B cell (primary cell): ENCODE results near the gene ESRP2. TPM values are rescaled to one million over a fixed set of nuclear protein-coding genes. Genes with fewer than 3 reads are reported as not detected.
A peak's percentile ranks its signal among the peaks of the same experiment; 100 is the strongest.

Experiments
- ATAC-seq: fragments of 200-7000 bp; cut with Tn5 transposase; one replicate; pipeline ENCODE4 v1.10.0; 2021; ENCODE audit warnings: low read depth, mild to moderate bottlenecking, moderate number of reproducible peaks, moderate library complexity
- CTCF ChIA-PET: fragments of 350-600 bp; sonication (Branson Sonifier 250); formaldehyde crosslinking; loops from one replicate; lab custom pipeline; 2021; ENCODE audit warnings: antibody characterized with exemption, inconsistent platforms; lab: Charles Lee
- POLR2A ChIA-PET: fragments of 350-600 bp; sonication (Branson Sonifier 250); formaldehyde crosslinking; loops from one replicate; lab custom pipeline; 2021; ENCODE audit warnings: antibody characterized with exemption; lab: Charles Lee
- DNase-seq: peaks from one replicate; pipeline ENCODE4 v3.0.0; 2013
- H2AFZ ChIP-seq: 2 replicates; pipeline ENCODE4 v1.6.1; 2012; ENCODE audit warnings: mild to moderate bottlenecking, low read depth, low read length; ENCODE audit not compliant: insufficient read depth, poor library complexity, severe bottlenecking
- H3K27ac ChIP-seq, 2 donors: 1 replicate in 1 of 2; 2 replicates in 1 of 2; pipeline ENCODE4 v1.5.1; 2012 to 2013; ENCODE audit warnings: low read length in 2 of 2, mild to moderate bottlenecking in 2 of 2, moderate library complexity in 1 of 2
- H3K27me3 ChIP-seq, 4 experiments: fragments of 200-600 bp in 1 of 4; sonication (generic) in 1 of 4; replicated peaks in 1 of 4; 1 replicate in 2 of 4; 2 replicates in 2 of 4; pipeline versions ENCODE4 v1.6.1 to v1.7.0; 2013 to 2016; ENCODE audit warnings: low read length in 3 of 4, mild to moderate bottlenecking in 2 of 4, mixed read lengths in 1 of 4, moderate library complexity in 1 of 4; ENCODE audit not compliant: insufficient read depth in 4 of 4, control insufficient read depth in 3 of 4; ENCODE audit errors: control extremely low read depth in 1 of 4
- H3K36me3 ChIP-seq, 2 experiments: replicated peaks in 1 of 2; 1 replicate in 1 of 2; 2 replicates in 1 of 2; pipeline versions ENCODE4 v1.6.1 to v1.7.1; 2013; ENCODE audit warnings: low read length in 1 of 2; ENCODE audit not compliant: insufficient read depth in 2 of 2, control insufficient read depth in 1 of 2; ENCODE audit errors: control extremely low read depth in 1 of 2, extremely low read depth in 1 of 2
- H3K4me1 ChIP-seq, 2 donors: fragments of 200-600 bp in 1 of 2; sonication (generic) in 1 of 2; 1 replicate in 1 of 2; 2 replicates in 1 of 2; pipeline versions ENCODE4 v1.5.1 to v1.6.1; 2013 to 2017; ENCODE audit warnings: low read length in 2 of 2; ENCODE audit not compliant: control insufficient read depth in 2 of 2, insufficient read depth in 2 of 2
- H3K4me2 ChIP-seq: replicated peaks from 2 replicates; pipeline ENCODE3; 2012; ENCODE audit warnings: mild to moderate bottlenecking, low read depth, low read length; ENCODE audit not compliant: poor library complexity, severe bottlenecking
- H3K4me3 ChIP-seq, 5 experiments: fragments of 200-600 bp in 1 of 5; sonication (generic) in 1 of 5; 1 replicate in 3 of 5; 2 replicates in 2 of 5; pipeline versions ENCODE4 v1.5.1 to v1.7.0; 2011 to 2016; ENCODE audit warnings: low read length in 4 of 5, mild to moderate bottlenecking in 4 of 5, low read depth in 2 of 5, control low read depth in 1 of 5, moderate library complexity in 1 of 5; ENCODE audit not compliant: insufficient read depth in 1 of 5; ENCODE audit errors: control extremely low read depth in 1 of 5, extremely low read depth in 1 of 5
- H3K79me2 ChIP-seq: fragments of 200-600 bp; sonication (generic); one replicate; pipeline ENCODE4 v1.6.0; 2016; ENCODE audit warnings: low read length; ENCODE audit not compliant: control insufficient read depth, insufficient read depth
- H3K9ac ChIP-seq: fragments of 200-600 bp; sonication (generic); 2 replicates; pipeline ENCODE4 v1.6.1; 2017; ENCODE audit warnings: mild to moderate bottlenecking, low read length, moderate library complexity
- H3K9me3 ChIP-seq, 3 donors: one replicate each; pipeline versions ENCODE4 v1.6.1 to v1.7.1; 2013; ENCODE audit warnings: low read length in 2 of 3; ENCODE audit not compliant: control insufficient read depth in 2 of 3, insufficient read depth in 1 of 3; ENCODE audit errors: control extremely low read depth in 1 of 3
- H4K20me1 ChIP-seq: 2 replicates; pipeline ENCODE4 v1.6.0; 2012; ENCODE audit warnings: mild to moderate bottlenecking, low read length; ENCODE audit not compliant: insufficient read depth, control insufficient read depth, poor library complexity, severe bottlenecking
- H3K27ac Mint-ChIP-seq: one replicate; pipeline ENCODE4 v1.8.0; 2021; ENCODE audit warnings: mixed read lengths
- H3K27me3 Mint-ChIP-seq: one replicate; pipeline ENCODE4 v1.8.0; 2021; ENCODE audit warnings: mixed read lengths
- H3K4me1 Mint-ChIP-seq: one replicate; pipeline ENCODE4 v1.8.0; 2021; ENCODE audit warnings: mixed read lengths
- H3K4me3 Mint-ChIP-seq: one replicate; pipeline ENCODE4 v1.8.0; 2021; ENCODE audit warnings: mixed read lengths
- H3K9me3 Mint-ChIP-seq: one replicate; pipeline ENCODE4 v1.8.0; 2022; ENCODE audit warnings: mixed read lengths; ENCODE audit not compliant: insufficient read depth
- EZH2 ChIP-seq: IDR thresholded peaks from 2 replicates; pipeline ENCODE4 v1.6.1; 2012; ENCODE audit warnings: borderline replicate concordance, low read depth, mild to moderate bottlenecking, moderate library complexity, low read length; ENCODE audit not compliant: insufficient read depth, poor library complexity, severe bottlenecking
- WGBS: methylation state at CpG from one replicate; pipeline ENCODE4 v1.1.5; 2013; ENCODE audit warnings: missing lambda C conversion rate; ENCODE audit not compliant: insufficient coverage; 5-methylcytosine and 5-hydroxymethylcytosine counted together
- intact Hi-C: fragments of 100-400 bp; cut with micrococcal nuclease; formaldehyde crosslinking; loops from one replicate; pipeline ENCODE4 v1.10.0; 2022
- polyA plus RNA-seq: library from polyadenylated mRNA; depleted of rRNA; stranded (reverse); fragments of >200 nt; gene quantifications from 2 replicates; pipeline ENCODE4 v1.2.3, GENCODE V29; 2012
- total RNA-seq, 2 donors: library from RNA; stranded (reverse); fragments of 120-200 nt in 1 of 2; gene quantifications; 1 replicate in 1 of 2; 2 replicates in 1 of 2; pipeline versions ENCODE4 v1.2.3 to v1.2.4, GENCODE V29; 2013 to 2022
- TF ChIP-seq, protein P1 (sequence below): fragments of 200-600 bp; IDR thresholded peaks from one replicate; pipeline ENCODE4 v1.8.0; 2022; ENCODE audit warnings: antibody characterized with exemption, mild to moderate bottlenecking

The ESRP2 gene
- total and polyA plus RNA-seq, 2 donors (not counting 1 experiment from before 2014, with no cell fraction given) = 0.09 TPM; not detected in 1

DNA sequence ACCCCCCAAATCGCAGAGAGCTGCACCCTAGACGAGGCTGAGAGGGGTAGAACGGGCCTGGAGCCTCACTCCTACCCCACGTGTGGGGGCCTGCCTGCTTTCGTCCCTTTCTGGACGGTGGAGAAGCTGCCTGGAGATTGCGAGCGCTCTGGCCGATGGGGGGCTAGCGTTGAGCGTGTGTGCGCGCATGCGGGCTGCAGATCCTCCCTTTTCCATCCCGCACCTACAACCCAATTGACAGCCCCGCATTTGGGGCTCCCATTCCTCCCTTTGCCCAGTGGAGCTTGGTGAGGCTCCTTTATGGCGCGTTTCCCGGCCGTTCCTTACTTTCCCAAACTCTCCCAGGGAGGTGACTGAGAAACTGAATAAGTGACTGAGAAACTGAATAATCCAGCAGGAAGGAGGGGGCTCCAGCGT lies 907 bp upstream of the ESRP2 start:
- Mint-ChIP-seq H3K9me3 (no peaks in the 10 kb centered on the region), H3K27me3 (no peaks in the 10 kb centered on the region), H3K4me3 (peak overlapping the region; percentile 98), H3K27ac (peak overlapping the region; percentile 67), H3K4me1 (peaks cover 40% of the 10 kb centered on the region)
- Histone ChIP-seq H3K4me3 (peak overlapping the region; percentile 36 to 76 (median 68)), H3K9me3 (peaks cover 0 to 3% (median 0%) of the 10 kb centered on the region in 3 donors), H3K9ac (peak overlapping the region; percentile 70), H2AFZ (peak overlapping the region; percentile 84), H3K27ac (no peak overlapping the region), H3K36me3 (no peaks in the 10 kb centered on the region), H3K4me1 (peaks cover 22 to 42% of the 10 kb centered on the region in 2 donors), H3K79me2 (no peaks in the 10 kb centered on the region), H3K4me2 (peak overlapping the region; percentile 92), H3K27me3 (no peaks in the 10 kb centered on the region), H4K20me1 (no peaks in the 10 kb centered on the region)
- ChIA-PET POLR2A (no interaction called here), CTCF (interaction anchor here (0.7 to 3.4 kb wide), 10 partner anchors 9 to 196 kb away, joined by 3 to 24 read pairs (median 6); partner anchors contain the start of gene PLA2G15)
- DNase-seq (peak; percentile 63), ATAC-seq (peak; percentile 4)
- WGBS = 3% methylated on average over 20 of the region's 21 CpGs
- intact Hi-C loops = loop anchor here (1.0 to 5.0 kb wide), 6 partner anchors 8 to 430 kb away; partner anchors contain the start of genes PLA2G15, RANBP10, SLC7A6 and SMPD3
- TF ChIP-seq EZH2 = no peak
- TF ChIP-seq, protein P1, sequence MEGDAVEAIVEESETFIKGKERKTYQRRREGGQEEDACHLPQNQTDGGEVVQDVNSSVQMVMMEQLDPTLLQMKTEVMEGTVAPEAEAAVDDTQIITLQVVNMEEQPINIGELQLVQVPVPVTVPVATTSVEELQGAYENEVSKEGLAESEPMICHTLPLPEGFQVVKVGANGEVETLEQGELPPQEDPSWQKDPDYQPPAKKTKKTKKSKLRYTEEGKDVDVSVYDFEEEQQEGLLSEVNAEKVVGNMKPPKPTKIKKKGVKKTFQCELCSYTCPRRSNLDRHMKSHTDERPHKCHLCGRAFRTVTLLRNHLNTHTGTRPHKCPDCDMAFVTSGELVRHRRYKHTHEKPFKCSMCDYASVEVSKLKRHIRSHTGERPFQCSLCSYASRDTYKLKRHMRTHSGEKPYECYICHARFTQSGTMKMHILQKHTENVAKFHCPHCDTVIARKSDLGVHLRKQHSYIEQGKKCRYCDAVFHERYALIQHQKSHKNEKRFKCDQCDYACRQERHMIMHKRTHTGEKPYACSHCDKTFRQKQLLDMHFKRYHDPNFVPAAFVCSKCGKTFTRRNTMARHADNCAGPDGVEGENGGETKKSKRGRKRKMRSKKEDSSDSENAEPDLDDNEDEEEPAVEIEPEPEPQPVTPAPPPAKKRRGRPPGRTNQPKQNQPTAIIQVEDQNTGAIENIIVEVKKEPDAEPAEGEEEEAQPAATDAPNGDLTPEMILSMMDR = no peak

DNA sequence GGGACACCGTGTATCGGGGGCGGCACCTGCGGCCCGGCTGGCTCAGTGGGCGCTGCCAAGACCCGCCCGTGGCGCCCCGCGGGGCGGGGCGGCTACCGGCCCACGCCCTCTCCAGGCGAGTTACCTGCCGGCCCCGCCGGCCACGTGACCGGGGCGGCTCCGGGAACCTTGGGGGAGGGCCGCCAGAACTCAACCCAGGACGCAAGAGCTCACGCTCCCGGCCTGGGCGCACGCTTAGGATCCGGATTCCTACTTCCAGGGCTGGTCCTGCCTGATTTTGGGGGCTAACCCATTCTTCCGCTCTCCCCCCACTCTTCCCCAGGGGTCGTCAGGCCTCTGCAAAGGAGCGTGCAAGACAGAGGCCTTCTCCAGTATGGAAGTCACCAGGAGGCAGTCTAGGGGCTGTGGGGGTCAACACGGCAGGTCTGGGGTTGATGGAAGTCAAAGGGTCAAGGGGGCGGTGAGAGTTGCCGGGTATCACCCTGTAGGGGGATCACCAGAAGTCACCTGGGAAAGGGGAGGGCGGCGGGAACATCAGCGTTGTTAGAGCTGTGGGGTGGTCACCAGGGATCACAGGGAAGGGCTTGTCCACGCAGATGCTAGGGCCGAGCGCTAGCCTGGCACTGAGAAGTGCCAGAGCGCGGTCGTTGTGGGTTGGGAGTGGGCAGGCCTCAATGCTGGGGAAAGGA lies 354 bp upstream of the ESRP2 start:
- DNase-seq = peak; percentile 70
- Mint-ChIP-seq H3K27ac (peak overlapping the region; percentile 67), H3K27me3 (no peaks in the 10 kb centered on the region), H3K4me1 (peaks cover 40% of the 10 kb centered on the region), H3K4me3 (peak overlapping the region; percentile 98), H3K9me3 (no peaks in the 10 kb centered on the region)
- peaks cover 0 to 5% of the 10 kb centered on the region in 2 experiments for H3K36me3 ChIP-seq
- H3K27me3 ChIP-seq = no peaks in the 10 kb centered on the region
- H4K20me1 ChIP-seq = no peaks in the 10 kb centered on the region
- peak overlapping the region; percentile 70 for H3K9ac ChIP-seq
- POLR2A ChIA-PET = interaction anchor here (0.6 kb wide), 1 partner anchor 115 kb away, joined by 4 read pairs; no protein-coding TSS in a partner anchor
- H3K79me2 ChIP-seq = no peaks in the 10 kb centered on the region
- TF ChIP-seq, protein P1 = no peak
- no peak for TF ChIP-seq EZH2
- H3K4me3 ChIP-seq = peak overlapping the region; percentile 36 to 76 (median 68)
- H3K27ac ChIP-seq = no peak overlapping the region
- WGBS = 7% methylated on average over 45 of the region's 45 CpGs
- peaks cover 22 to 42% of the 10 kb centered on the region in 2 donors for H3K4me1 ChIP-seq
- peak overlapping the region; percentile 92 for H3K4me2 ChIP-seq
- H3K9me3 ChIP-seq = peaks cover 0 to 3% (median 0%) of the 10 kb centered on the region in 3 donors
- peak; percentile 9 for ATAC-seq
- H2AFZ ChIP-seq = peak overlapping the region; percentile 84
- CTCF ChIA-PET = interaction anchor here (0.7 to 3.4 kb wide), 9 partner anchors 9 to 166 kb away, joined by 3 to 24 read pairs (median 6); partner anchors contain the start of gene PLA2G15
- intact Hi-C loops = loop anchor here (2.0 to 5.0 kb wide), 2 partner anchors 404 to 429 kb away; partner anchors contain the start of genes RANBP10 and TSNAXIP1
